ENCODE results near the gene SLC26A8. TPM values are rescaled to one million over a fixed set of nuclear protein-coding genes. Genes with fewer than 3 reads are reported as not detected.

SLC26A8 gene, protein sequence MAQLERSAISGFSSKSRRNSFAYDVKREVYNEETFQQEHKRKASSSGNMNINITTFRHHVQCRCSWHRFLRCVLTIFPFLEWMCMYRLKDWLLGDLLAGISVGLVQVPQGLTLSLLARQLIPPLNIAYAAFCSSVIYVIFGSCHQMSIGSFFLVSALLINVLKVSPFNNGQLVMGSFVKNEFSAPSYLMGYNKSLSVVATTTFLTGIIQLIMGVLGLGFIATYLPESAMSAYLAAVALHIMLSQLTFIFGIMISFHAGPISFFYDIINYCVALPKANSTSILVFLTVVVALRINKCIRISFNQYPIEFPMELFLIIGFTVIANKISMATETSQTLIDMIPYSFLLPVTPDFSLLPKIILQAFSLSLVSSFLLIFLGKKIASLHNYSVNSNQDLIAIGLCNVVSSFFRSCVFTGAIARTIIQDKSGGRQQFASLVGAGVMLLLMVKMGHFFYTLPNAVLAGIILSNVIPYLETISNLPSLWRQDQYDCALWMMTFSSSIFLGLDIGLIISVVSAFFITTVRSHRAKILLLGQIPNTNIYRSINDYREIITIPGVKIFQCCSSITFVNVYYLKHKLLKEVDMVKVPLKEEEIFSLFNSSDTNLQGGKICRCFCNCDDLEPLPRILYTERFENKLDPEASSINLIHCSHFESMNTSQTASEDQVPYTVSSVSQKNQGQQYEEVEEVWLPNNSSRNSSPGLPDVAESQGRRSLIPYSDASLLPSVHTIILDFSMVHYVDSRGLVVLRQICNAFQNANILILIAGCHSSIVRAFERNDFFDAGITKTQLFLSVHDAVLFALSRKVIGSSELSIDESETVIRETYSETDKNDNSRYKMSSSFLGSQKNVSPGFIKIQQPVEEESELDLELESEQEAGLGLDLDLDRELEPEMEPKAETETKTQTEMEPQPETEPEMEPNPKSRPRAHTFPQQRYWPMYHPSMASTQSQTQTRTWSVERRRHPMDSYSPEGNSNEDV
- total RNA-seq (2014; rRNA removed; shearing (Covaris generic); ENCODE audit: low replicate concordance): not detected in 2 replicates

DNA sequence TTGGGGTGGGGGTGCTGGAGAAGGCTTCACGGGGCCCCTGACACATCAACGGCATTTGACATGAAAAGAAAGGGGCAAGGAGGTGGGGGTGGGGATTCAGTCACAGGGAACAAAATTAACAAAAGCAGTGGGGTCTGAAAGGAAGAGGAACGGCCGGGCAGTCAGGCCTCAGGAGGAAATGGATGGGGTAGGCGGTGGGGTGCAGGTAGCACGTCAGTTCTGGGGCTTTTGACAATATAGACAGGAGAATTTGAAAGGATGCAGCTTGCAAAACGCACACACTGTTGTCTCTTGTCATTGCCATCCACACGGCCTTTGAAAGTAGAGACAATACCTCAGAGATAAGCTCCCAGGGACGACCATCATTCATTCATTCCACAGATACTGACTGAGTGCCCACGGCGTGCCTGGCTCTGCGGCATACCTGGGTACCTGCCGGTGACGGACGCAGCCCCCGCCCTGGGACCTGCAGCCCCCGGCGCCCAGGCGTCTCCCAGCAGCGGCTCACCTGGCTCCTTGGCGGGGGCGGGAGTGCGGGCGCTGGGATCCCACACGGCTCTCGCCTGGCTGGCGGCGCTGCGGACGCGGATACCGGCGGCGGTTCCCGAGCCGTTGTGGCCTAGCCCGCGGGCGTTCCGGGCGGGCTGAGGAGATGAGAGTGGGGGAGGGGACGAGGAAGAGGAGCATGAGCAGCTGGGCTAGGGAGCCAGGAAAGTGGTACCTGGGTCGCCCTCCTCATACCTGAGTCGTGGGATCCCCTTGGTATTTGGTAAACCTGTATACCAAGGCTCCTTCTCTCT lies at the start of gene SLC26A8:
Gene SLC26A8 (minus strand): TSS at position 646 of the 800 bp plus-strand sequence. CDS start 4,934 bp downstream, outside the sequence.
- in situ Hi-C loops (cut with HindIII; ENCODE audit: low pct_unique_long_range_greater_than_20kb, low sequenced_read_pairs): no loop called here
- DNase-seq (ENCODE audit: low read depth): no peak

DNA sequence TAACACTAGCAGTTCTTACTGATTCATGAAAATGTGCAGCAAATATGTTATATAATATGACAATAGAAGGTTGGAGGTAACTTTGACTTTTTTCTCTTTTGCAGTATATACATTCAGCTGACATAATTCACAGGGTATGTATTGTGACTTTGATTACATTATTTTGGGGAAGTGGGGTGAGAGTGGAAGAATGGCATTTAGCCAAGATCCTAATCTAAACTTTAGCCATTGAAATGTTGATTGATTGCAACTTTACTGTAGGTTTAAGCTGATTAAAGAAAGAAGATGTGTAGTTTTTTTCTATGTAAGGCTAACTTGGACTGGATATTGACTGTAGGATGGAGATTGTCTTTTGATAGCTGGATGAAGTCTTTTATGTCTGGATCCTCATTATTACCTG lies 49.1 kb upstream of the SLC26A8 start:
- no peak for DNase-seq (ENCODE audit: low read depth)
- in situ Hi-C loops (cut with HindIII; ENCODE audit: low pct_unique_long_range_greater_than_20kb, low sequenced_read_pairs): no loop called here

DNA sequence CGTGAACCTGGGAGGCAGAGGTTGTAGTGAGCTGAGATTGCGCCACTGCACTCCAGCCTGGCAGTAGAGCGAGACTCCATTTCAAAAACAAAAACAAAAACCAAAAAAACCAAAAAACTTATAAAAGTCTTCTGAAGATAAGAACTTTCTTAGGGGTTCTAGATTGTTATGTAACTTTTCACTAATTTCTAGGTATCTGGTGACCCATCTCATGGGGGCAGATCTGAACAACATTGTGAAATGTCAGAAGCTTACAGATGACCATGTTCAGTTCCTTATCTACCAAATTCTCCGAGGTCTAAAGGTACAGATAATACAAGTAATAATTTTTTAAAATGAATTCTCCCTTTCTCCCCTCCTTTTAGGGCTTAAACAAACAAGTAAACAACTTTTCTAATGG lies 48.2 kb upstream of the SLC26A8 start:
- DNase-seq (ENCODE audit: low read depth): no peak
- in situ Hi-C loops (cut with HindIII; ENCODE audit: low pct_unique_long_range_greater_than_20kb, low sequenced_read_pairs): no loop called here

DNA sequence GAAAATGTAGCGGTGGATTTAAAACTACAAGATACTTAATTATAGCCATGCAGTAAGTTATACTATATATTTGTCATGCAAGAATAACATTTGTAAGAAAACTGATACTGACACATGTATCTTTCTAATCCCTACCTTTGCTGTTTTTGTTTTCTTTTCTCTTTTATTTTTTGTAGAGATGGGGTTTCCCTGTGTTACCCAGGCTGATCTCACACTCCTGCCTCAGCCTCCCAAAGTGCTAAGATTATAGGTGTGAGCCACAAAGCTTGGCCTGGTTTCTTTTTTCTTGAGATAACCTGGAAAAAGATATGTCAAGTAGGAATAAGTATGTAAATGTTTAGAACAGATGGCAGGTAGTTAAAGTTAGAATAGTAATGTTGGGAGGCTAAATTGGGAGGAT lies 47.3 kb upstream of the SLC26A8 start:
- in situ Hi-C loops (cut with HindIII; ENCODE audit: low pct_unique_long_range_greater_than_20kb, low sequenced_read_pairs): no loop called here
- no peak for DNase-seq (ENCODE audit: low read depth)

DNA sequence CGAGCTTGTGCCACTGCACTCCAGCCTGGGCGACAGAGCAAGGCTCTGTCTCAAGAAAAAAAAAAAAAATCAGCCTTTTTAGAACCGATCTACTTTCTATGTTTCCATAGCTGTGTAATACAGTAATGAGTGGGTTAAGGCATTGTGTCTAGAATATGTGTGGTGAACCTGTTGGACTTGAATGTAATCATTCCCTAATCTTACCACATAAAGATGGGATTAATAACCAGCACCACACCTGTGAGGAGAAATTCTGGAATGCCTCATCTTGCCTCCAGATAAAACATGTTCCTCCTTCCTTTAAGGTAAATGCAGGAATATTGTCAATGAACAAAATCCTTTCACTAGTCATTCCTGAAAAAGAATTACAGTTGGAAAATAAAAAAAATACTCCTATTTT lies 46.8 kb upstream of the SLC26A8 start:
- in situ Hi-C loops (cut with HindIII; ENCODE audit: low pct_unique_long_range_greater_than_20kb, low sequenced_read_pairs): no loop called here

DNA sequence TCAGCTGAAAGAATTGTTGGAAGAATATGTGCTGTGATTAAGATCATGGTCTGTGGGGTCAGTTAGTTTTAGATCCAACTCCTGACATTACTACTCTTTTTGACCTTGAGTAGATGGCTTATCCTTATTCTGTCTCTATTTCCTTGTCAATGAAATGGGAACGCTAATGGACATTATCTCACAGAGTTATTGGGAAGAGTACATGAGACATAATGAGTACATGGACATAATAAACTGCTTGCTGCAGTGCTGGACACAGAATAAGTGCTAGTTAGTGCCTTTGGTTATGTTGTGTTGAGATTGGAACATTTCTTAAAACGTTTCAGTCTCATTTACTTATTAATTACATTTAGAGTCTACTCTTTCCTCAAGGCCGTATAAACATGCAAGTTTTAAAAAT lies 45.8 kb upstream of the SLC26A8 start:
- no peak for DNase-seq (ENCODE audit: low read depth)
- in situ Hi-C loops (cut with HindIII; ENCODE audit: low pct_unique_long_range_greater_than_20kb, low sequenced_read_pairs): no loop called here

More for the DNA sequence above, 46.8 kb upstream of the SLC26A8 start:
- DNase-seq (ENCODE audit: low read depth): no peak

DNA sequence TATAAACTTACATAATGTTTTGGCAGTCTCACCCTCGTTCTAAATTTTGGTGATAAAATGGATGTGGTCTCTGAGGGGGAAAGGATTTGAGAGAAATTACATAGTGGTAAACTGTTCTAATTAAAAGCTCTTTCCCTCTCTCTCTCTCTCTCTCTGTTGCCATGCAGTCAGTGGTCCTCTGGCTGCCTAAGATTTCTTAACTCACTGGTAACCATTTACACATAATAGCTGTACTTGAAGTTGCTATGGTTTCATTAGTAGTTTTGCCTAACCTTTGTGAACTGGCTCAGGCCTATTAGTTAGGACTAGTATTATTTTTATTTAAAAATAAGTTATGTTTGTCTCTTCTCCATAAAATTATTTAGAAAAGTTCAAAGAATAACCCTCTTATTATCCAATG lies 45.1 kb upstream of the SLC26A8 start:
- no peak for DNase-seq (ENCODE audit: low read depth)
- in situ Hi-C loops (cut with HindIII; ENCODE audit: low pct_unique_long_range_greater_than_20kb, low sequenced_read_pairs): no loop called here

DNA sequence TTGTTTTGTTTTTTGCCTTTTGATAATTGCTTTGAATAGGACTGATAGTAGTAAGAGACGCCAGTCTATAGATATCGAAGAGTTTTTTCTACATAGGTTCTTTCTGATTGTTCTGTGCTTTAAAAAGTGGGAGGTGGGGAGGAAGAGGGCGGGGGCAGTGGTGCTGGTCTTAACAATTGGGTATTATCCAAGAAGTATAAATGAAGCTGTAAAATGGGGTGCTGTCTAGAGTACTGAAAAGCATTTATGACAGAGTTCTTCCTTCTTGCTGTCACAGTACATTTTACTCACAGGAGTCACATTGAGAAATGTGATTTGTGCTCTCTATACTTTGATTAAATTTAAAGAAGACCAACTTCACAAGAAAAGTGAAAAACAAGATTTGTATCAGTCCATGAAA lies 44.1 kb upstream of the SLC26A8 start:
- in situ Hi-C loops (cut with HindIII; ENCODE audit: low pct_unique_long_range_greater_than_20kb, low sequenced_read_pairs): no loop called here
- DNase-seq (ENCODE audit: low read depth): no peak

DNA sequence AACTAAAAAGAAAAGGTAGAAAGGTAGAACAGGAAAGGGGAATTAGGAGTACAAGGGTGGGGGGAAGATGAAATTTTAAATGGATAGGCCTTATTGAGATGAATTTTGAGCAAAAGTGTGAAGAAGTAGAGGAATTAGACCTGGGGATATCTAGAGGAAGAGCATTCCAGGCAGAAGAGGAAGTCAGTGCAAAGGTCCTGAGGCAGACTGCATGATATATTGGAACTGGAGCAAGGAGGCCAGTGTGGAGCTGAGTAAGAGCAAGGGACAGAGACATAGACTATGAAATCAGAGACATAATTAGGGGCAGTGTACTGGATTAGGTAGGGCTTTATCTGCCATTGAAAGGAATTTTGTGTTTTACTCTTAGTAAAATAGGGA lies 43.6 kb upstream of the SLC26A8 start:
- no peak for DNase-seq (ENCODE audit: low read depth)
- in situ Hi-C loops (cut with HindIII; ENCODE audit: low pct_unique_long_range_greater_than_20kb, low sequenced_read_pairs): no loop called here

DNA sequence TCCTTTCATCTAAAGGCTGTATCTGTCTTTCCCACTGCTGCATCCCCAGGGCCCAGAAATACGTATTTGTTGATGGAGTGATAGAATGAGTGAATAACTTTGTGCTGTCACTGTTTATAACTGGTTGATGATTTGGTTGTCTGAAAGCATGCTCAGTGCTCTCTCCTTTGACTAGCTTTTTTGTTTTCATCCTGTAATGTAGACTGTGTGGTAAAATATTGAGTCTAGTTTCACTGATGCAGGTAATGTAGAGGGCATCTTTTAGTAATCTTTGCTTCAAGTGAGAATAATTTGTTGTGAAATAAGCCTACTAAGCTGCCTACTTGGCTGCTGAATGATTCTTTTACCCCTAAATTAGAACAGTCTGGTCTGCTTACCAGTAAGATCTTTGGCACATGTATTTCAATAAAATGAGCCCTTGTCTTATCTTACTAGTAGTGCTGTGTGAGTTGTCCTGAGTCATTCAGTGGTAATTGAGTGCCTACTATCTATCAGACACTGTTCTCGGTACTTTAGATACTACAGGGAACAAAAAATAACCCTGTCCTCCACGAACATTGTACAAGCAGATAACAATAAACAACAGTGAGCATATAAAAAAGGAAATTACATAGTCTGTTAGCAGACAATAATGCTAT lies 43.1 kb upstream of the SLC26A8 start:
- in situ Hi-C loops (cut with HindIII; ENCODE audit: low pct_unique_long_range_greater_than_20kb, low sequenced_read_pairs): no loop called here
- no peak for DNase-seq (ENCODE audit: low read depth)

DNA sequence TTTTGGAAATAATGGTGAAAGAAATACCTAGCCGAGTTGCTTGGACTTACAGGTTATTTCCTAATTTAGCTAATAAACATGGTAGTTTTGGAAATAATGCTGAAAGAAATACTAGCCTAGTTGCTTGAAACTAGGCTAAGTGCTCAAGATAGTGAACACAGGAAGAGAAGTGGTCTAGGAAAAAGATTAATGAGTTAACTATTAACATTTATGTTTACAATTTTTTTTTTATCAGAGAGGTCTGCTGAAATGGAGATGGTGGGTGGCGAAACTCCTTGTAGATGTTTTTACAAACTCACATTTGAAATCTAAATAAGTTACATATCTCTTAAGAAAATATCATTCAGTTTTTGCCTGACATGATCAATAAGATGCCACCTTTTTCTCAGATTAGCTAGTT lies 42.4 kb upstream of the SLC26A8 start:
- no peak for DNase-seq (ENCODE audit: low read depth)
- in situ Hi-C loops (cut with HindIII; ENCODE audit: low pct_unique_long_range_greater_than_20kb, low sequenced_read_pairs): no loop called here

DNA sequence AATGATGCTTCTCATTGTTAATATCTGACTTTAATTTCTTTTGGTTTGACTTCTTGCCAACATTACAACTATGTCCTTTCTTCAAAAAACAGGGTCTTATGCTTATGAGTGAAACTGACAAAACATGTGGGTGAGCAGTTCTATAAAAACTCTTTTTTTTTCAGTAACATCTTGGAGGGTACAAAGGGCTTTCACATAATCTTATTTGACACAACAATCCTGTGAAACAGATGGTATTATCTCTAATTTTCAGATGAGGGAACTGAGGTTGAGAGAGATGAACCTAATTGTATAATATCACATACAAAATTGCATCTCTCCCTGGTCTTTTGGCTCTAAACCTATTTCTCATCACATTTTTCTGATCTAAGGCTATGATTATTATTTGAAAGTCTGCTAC lies 41.5 kb upstream of the SLC26A8 start:
- in situ Hi-C loops (cut with HindIII; ENCODE audit: low pct_unique_long_range_greater_than_20kb, low sequenced_read_pairs): no loop called here
- no peak for DNase-seq (ENCODE audit: low read depth)

DNA sequence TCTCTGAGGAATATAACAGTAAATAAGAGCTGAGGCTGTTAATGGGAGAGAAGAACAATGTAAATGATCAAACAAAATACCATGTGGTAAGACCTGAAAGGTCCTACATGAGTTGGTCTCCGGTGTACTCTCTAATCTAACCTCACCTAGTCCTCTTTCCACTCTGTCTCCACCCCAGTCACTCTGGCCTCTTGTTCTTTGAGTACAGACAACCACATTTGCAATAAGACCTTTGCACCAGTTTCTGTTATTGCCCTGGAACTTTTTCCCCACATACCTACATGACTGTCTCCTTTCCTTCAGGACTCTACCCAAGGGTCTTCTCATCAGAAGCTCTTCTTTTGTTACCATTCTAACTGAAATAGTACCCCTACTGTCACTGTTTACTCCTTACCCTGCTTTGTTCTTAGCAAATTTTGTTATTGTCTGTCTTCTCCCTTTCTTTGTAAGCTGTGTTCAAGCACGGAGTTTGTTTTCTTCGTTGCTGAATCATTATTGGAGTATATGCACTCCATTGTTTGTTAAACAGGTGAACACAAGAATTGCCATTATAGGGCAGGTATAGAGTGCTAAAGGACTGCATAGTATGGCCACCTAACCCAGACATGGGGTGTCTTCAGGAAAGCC lies 40.4 kb upstream of the SLC26A8 start:
- DNase-seq (ENCODE audit: low read depth): no peak
- in situ Hi-C loops (cut with HindIII; ENCODE audit: low pct_unique_long_range_greater_than_20kb, low sequenced_read_pairs): no loop called here

DNA sequence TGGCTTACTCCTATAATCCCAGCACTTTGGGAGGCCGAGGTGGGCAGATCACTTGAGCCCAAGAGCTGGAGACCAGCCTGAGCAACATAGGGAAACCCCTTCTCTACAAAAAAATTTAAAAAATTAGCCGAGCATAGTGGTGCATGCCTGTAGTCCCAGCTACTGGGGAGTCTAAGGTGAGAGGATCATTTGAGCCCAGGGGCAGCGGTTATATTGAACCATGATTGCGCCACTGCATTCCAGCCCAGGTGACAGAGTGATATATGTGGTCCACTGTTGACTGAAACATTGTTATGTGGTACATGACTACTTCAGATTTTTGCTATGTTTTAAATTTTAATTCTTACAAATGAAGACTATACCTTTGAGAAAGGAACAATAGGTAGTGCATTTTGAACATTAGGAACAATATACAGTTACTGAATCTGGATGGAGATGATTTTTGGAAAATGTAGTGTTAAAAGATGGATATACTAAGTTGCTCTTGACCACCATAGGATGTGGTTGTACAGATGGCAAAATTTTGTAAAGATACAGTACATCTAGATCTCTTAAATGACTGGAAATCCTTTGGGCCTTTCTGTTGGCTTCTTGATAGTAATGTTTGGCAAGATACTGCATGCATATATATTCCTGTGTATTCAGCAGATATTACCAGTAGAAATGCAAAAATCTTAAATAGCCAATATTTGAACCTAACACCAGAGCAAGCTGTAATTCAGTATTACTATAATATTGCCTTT lies 39.0 kb upstream of the SLC26A8 start:
- no peak for DNase-seq (ENCODE audit: low read depth)
- in situ Hi-C loops (cut with HindIII; ENCODE audit: low pct_unique_long_range_greater_than_20kb, low sequenced_read_pairs): no loop called here

DNA sequence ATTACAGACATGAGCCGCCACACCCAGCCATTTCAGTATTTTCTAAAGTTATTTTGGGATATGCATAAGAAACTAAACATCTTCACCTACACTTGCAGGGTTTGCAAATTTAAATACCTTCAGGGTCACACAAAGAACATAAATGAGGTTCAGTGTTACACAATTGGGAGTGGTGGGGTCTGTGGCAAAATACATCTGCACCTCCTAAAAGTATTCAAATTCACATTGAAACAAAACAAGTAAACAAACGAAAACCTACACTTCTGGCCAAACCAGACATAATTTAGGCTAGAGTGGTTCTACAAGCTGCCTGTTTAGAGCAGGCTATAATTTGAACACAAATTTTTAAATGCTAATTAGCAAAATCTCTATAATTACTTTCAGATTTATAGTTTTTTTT lies 37.8 kb upstream of the SLC26A8 start:
- in situ Hi-C loops (cut with HindIII; ENCODE audit: low pct_unique_long_range_greater_than_20kb, low sequenced_read_pairs): no loop called here
- DNase-seq (ENCODE audit: low read depth): no peak

DNA sequence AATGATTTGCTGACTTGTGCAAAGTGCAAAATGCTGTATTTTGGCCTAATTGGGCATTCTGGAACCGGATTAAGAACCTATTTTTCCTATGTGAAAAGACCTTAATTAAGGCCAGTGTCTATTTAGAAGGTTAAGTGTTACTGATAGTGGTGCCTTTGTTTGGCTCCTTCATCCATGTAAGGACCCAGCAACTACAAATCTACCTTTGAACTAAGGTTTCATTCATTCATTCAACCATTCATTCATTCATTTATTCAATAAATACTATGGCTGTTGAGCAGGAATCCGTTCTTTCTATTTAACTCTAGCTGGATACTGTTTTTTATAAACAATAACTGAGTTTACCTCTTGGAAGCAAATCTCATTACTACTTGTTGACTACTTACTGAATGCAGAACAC lies 36.8 kb upstream of the SLC26A8 start:
- DNase-seq (ENCODE audit: low read depth): no peak
- in situ Hi-C loops (cut with HindIII; ENCODE audit: low pct_unique_long_range_greater_than_20kb, low sequenced_read_pairs): no loop called here

DNA sequence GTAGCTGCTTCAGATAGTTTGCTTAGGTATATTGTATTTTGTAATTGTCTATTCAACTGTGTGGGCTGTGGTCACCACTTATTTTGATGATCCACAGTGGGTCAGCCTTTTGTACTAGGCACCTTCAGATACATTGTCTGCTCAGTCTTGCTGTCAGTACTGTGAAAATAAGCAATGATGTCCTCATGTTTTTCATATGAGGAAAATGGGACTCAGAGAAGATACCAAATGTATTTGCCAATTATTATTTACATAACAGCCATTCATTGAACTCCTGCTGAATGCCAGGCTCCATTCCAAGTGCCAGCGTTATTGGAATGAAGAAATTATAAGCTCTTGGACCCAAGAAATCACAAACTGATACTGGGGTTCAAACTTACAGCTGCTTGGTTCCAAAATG lies 31.7 kb upstream of the SLC26A8 start:
- in situ Hi-C loops (cut with HindIII; ENCODE audit: low pct_unique_long_range_greater_than_20kb, low sequenced_read_pairs): no loop called here
- DNase-seq (ENCODE audit: low read depth): no peak
